T-helper 17 cell (primary cell): ENCODE results near the gene ALG9. TPM values are rescaled to one million over a fixed set of nuclear protein-coding genes. Genes with fewer than 3 reads are reported as not detected.

ENCODE experiments used
- total RNA-seq, 4 donors: library from RNA in 2 of 4; stranded (reverse) in 2 of 4; gene quantifications; one replicate each; pipeline ENCODE4 v1.2.3 and lab custom pipeline; 2022 to 2026

The ALG9 gene
- total RNA-seq, 2 donors from 2014 or later: 22.7 to 33.9 TPM

Other genes with a start within 250 kb of the ALG9 start
- gene PPP2R1B, start 105.2 kb downstream of the ALG9 start, total RNA-seq: 10 to 100 TPM; 26.4 to 32.0 TPM
- 1 to 10 TPM; 2.5 to 3.1 TPM for gene FDXACB1, start 7.6 kb upstream of the ALG9 start, total RNA-seq
- gene CFAP68, start 8.0 kb upstream of the ALG9 start, total RNA-seq: 10 to 100 TPM; 19.0 to 23.8 TPM
- not detected for gene CRYAB, start 40.2 kb upstream of the ALG9 start, total RNA-seq
- gene HSPB2, start 41.2 kb upstream of the ALG9 start, total RNA-seq: not detected
- not detected for gene C11orf52, start 47.3 kb upstream of the ALG9 start, total RNA-seq
- gene DIXDC1, start 65.8 kb upstream of the ALG9 start, total RNA-seq: under 1 TPM; 0.42 to 0.96 TPM
- gene DLAT, start 153.8 kb upstream of the ALG9 start, total RNA-seq: 10 to 100 TPM; 13.8 to 16.1 TPM
- gene PIH1D2, start 202.4 kb upstream of the ALG9 start, total RNA-seq: under 1 TPM in 1 of 2 donors, not detected in 1; 0.23 TPM
- gene NKAPD1, start 202.7 kb upstream of the ALG9 start, total RNA-seq: 10 to 100 TPM in 1 of 2 donors, 1 to 10 TPM in 1; 9.8 to 12.8 TPM
- 10 to 100 TPM; 12.0 to 16.0 TPM for gene TIMM8B, start 215.2 kb upstream of the ALG9 start, total RNA-seq
- 10 to 100 TPM; 37.7 to 40.8 TPM for gene SDHD, start 215.3 kb upstream of the ALG9 start, total RNA-seq